T-helper 1 cell treated with Interleukin-12 subunit alpha and Interleukin-12 subunit beta and Interleukin-4 antibody, amounts not matched to agents 30 ng/mL and 1 ng/mL, for 36 hours (primary cell): ENCODE measurements around the gene PCSK6. TPM values are rescaled to one million over a fixed set of nuclear protein-coding genes. Genes with fewer than 3 reads are reported as not detected.

Experiments used
- intact Hi-C: fragments of 100-400 bp; cut with micrococcal nuclease; formaldehyde crosslinking; loops from one replicate; pipeline ENCODE4 v1.15.1; 2024
- total RNA-seq: library from RNA; stranded (reverse); gene quantifications from 2 replicates; pipeline ENCODE4 v1.2.3, GENCODE V29; 2022

PCSK6 gene
- total RNA-seq, 1 donor from 2014 or later, result 2.5 TPM

DNA sequence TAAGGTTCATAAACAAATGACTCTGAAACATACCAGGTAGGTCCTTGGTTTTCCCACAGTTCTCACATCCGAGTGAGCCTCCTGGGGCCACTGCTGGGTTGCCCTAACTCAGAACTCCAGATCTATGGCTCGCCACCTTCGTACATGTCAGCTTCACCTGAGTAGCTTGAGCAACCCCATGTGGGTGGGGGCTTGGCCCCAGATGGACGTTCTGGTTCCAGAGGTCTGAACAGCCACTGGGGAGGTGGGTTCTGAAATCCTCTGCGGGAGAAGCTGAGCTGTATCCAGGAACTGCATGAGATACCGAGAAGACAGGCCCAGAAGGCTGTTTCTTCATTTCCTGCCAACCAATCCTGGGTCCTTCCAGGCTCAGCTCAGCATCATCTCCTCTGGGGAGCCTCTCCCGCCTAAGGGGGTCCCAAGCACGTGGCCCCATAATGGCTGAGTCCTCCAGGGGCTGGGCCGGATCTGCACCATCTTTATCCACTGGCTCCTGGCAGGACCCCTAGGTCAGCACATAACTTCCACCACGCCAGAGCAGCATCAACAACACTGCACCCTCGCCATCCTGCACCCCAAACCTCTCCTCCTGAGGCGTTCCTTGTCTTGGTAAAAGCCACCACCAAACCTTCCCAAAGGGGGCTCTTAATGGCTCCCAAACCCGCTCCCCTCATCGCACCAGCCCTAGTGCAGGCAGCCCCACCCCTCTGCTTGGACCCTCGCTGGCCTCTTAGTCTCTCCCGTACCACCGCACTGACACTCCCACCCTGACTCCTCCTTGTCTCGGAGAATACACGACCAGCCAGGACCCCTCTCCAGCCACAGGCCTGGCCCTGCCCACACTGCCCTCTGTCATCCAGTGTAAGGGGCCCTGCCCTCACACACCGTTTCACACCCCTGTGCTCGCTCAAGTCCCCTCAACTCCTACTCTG lies 39.8 kb downstream of the PCSK6 start:
- intact Hi-C loops, result no loop called here

GRCh38 chr15:101448336-101448735 lies 41.2 kb downstream of the PCSK6 start:
- intact Hi-C loops, result no loop called here

GRCh38 chr15:101447561-101448071 lies 41.9 kb downstream of the PCSK6 start:
- intact Hi-C loops, result no loop called here

- intact Hi-C loops, result no loop called here
Measured at GRCh38 chr15:101447168-101447533, 42.4 kb downstream of the PCSK6 start.

DNA sequence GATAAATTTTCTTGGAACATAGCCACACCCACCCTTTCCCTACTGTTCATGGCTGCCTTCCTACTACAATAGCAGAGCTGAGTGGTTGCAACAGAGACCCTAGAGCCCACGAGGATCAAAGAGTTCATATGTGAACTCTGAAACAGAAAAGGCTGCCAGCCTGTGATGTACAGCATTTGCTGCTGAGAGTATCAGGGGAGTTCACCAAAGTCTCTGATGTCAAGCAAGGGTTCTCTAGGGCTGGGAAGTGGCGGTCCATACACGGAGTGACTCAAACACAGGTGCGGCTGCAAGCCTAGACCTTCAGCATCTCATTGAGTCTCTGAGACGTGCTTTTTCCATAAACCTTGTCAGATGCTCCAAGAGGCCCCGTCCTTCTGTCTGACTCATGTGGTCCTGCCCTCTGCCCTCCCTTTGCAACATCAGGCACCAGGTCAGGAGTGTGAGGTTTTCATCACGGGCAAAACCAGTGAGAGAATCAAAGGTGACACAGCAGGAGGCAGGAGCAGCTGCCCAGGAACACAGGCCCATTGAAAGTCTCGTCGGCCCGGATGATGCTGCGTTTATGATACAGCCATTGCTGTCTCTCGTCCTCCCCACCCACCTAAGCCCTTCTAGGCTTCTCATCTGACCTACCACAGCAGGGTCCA lies 42.9 kb downstream of the PCSK6 start:
- intact Hi-C loops, result no loop called here

DNA sequence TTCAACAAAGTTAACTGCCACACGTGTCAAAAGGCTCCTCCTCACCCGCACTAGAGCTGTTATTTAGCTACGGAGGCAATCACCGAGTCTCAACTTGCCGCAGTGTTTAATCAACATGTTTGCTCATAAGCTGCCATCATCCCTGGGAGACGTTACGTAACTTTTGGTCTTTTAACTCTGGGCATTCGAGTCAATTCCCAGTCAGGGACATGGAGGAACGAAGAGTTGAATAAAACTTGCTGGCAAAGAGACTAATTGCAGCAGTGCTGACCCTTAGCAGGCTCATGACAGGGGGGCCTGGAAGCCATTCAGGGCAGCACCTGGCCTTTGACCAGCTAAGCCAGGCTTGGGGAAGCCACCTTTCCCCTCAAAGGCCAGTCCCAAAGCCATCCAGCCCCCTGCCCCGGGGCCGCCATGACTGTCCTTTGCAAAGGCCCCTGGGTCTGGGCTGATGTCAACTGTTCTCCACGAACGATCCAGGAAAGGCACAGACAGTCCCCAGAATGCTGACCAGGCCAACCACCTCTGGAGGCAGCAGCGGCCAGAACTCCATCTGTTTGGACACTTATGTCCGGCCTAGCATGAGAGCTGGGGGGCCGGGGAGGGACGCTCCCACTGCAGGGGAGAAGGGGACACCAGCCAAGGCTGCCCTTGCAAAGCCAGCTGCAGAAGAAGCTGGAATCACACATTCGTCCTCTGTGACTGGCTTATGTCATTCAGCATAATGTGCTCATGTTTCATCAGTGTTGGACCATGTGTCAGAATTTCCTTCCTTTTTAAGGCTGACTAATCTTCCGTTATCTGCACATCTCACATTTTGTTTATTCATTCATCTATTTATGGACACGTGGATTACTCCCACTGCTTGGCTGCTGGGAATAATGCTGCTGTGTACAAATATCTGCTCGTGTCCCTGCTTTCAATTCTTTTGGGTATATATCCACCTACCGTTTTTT lies 43.7 kb downstream of the PCSK6 start:
- intact Hi-C loops, result no loop called here

DNA sequence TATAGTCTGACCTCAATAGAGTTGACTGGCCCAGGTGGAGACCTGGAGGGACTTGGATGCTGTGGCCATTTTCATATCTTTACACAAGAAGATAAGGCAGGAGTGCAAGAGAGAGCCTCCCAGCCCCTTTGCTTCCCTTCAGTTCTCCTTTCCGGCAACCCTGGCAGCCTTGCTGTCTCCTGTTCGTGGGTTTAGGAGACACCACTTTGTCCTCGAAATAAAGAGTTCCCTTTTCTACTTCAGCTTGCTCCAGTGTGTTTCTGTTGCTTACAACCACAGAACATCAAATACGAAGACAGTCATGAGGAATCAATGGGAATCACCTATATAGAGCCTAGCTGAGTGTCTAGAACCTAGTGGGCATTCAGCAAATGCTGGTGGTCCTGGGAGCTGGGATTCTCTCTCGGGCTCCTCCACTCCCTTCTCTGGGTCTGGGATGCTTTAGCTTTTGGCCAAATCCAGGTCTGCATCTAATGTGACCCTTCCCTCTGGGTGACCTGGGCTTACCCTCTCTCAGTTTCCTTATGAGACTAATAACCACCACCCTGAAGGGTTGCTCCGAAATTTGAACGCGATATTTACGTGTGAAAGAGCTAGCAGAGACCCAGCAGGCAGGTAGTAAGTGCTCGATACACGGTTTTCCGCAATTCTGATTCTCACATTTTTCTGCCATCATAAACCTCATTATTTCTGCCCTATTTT lies 44.5 kb downstream of the PCSK6 start:
- intact Hi-C loops, result no loop called here

GRCh38 chr15:101444015-101444414 lies 45.5 kb downstream of the PCSK6 start:
- intact Hi-C loops, result no loop called here

GRCh38 chr15:101442272-101442671 lies 47.2 kb downstream of the PCSK6 start:
- intact Hi-C loops, result no loop called here

DNA sequence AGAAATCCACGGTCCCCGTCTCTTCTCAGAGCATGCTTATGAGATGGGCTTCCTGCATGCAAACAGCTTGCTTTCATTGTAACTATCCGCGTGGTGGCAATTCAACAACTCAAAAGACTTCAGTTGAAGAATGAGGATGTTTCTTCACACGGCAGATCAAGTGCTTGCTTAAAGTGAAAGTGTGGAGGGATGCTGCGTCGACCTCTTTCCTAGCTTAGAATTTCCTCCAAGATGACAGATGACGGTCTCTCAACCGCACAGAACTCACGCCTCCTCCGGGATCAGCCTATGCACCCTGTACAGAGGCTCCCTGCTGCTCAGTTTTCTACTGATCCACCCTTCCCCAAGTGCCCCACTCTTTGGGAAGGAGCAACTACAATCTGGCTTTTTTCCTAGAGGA lies 47.8 kb downstream of the PCSK6 start:
- intact Hi-C loops, result no loop called here

GRCh38 chr15:101440846-101441590 lies 48.5 kb downstream of the PCSK6 start:
- intact Hi-C loops, result no loop called here

- intact Hi-C loops, result no loop called here
Measured at GRCh38 chr15:101439920-101440319, 49.6 kb downstream of the PCSK6 start.

GRCh38 chr15:101439285-101439919 lies 50.1 kb downstream of the PCSK6 start:
- intact Hi-C loops, result no loop called here

- intact Hi-C loops, result no loop called here
Measured at GRCh38 chr15:101438482-101439284, 50.8 kb downstream of the PCSK6 start.

- intact Hi-C loops, result no loop called here
Measured at GRCh38 chr15:101437618-101438481, 51.7 kb downstream of the PCSK6 start.

- intact Hi-C loops, result no loop called here
Measured at GRCh38 chr15:101437209-101437608, 52.3 kb downstream of the PCSK6 start.

- intact Hi-C loops, result no loop called here
Measured at GRCh38 chr15:101436526-101436925, 53.0 kb downstream of the PCSK6 start.

GRCh38 chr15:101435761-101436160 lies 53.7 kb downstream of the PCSK6 start:
- intact Hi-C loops, result no loop called here
